ENCODE results near the gene BABAM2.

Gene BABAM2

GRCh38 chr2:28338831-28339321, 448.3 kb downstream of the BABAM2 start:
- no peak for DNase-seq

- no peak for DNase-seq
These were observed 449.1 kb downstream of the BABAM2 start for GRCh38 chr2:28339516-28340175.

- no peak for DNase-seq
These were observed 450.0 kb downstream of the BABAM2 start for GRCh38 chr2:28340312-28341202.

GRCh38 chr2:28341208-28341891, 450.8 kb downstream of the BABAM2 start:
- no peak for DNase-seq

GRCh38 chr2:28342081-28342967, 451.8 kb downstream of the BABAM2 start:
- DNase-seq: no peak

- no peak for DNase-seq
These were observed 452.8 kb downstream of the BABAM2 start for GRCh38 chr2:28343184-28343942.

GRCh38 chr2:28343971-28344715, 453.6 kb downstream of the BABAM2 start:
- DNase-seq: no peak

GRCh38 chr2:28344756-28345373, 454.3 kb downstream of the BABAM2 start:
- DNase-seq: no peak

- DNase-seq: no peak
These were observed 455.1 kb downstream of the BABAM2 start for GRCh38 chr2:28345619-28346018.

- DNase-seq: no peak
These were observed 456.1 kb downstream of the BABAM2 start for GRCh38 chr2:28346587-28346986.

GRCh38 chr2:28347193-28347592, 456.7 kb downstream of the BABAM2 start:
- no peak for DNase-seq

GRCh38 chr2:28347596-28347995, 457.1 kb downstream of the BABAM2 start:
- DNase-seq: no peak

- DNase-seq: no peak
These were observed 457.6 kb downstream of the BABAM2 start for GRCh38 chr2:28348149-28348567.

GRCh38 chr2:28348921-28349320, 458.4 kb downstream of the BABAM2 start:
- no peak for DNase-seq

GRCh38 chr2:28349546-28350165, 459.1 kb downstream of the BABAM2 start:
- DNase-seq: no peak

GRCh38 chr2:28350196-28350595, 459.7 kb downstream of the BABAM2 start:
- no peak for DNase-seq

- no peak for DNase-seq
These were observed 460.3 kb downstream of the BABAM2 start for GRCh38 chr2:28350791-28351285.

GRCh38 chr2:28351621-28352020, 461.1 kb downstream of the BABAM2 start:
- DNase-seq: no peak

- DNase-seq: no peak
These were observed 461.6 kb downstream of the BABAM2 start for GRCh38 chr2:28352104-28352503.

Measured in activated CD4-positive, alpha-beta T cell treated with anti-CD3 and anti-CD28 coated beads for 1 hour (primary cell).